ENCODE measurements around the gene MRPL46. TPM values are rescaled to one million over a fixed set of nuclear protein-coding genes. Genes with fewer than 3 reads are reported as not detected.
A peak's percentile ranks its signal among the peaks of the same experiment; 100 is the strongest.

MRPL46 gene
- 10 to 100 TPM; 31.4 to 32.3 (median 31.8) TPM for polyA plus RNA-seq (ENCODE audit: insufficient read length in 3 of 3)

GRCh38 chr15:88467073-88467934 is at the start of gene MRPL46, which contains the start of gene MRPS11:
Gene MRPL46 (minus strand): TSS chr15:88467388. CDS start chr15:88467377, 11 bp downstream.
Gene MRPS11 (plus strand): TSS chr15:88467708. CDS start chr15:88467718, 10 bp downstream.
- DNase-seq (ENCODE audit: low read depth in 3 of 3, low spot score in 2 of 3), result peak; percentile 87 to 94 (median 88)

GRCh38 chr15:88513195-88513594 is 46.0 kb upstream of the MRPL46 start:
- DNase-seq (ENCODE audit: low read depth in 3 of 3, low spot score in 2 of 3), result no peak

- no peak for DNase-seq (ENCODE audit: low read depth in 3 of 3, low spot score in 2 of 3)
These were observed 45.4 kb upstream of the MRPL46 start for GRCh38 chr15:88512601-88513000.

- DNase-seq (ENCODE audit: low read depth in 3 of 3, low spot score in 2 of 3), result no peak
These were observed 44.9 kb upstream of the MRPL46 start for GRCh38 chr15:88512078-88512477.

GRCh38 chr15:88511161-88511560 is 44.0 kb upstream of the MRPL46 start:
- no peak for DNase-seq (ENCODE audit: low read depth in 3 of 3, low spot score in 2 of 3)

- no peak for DNase-seq (ENCODE audit: low read depth in 3 of 3, low spot score in 2 of 3)
These were observed 42.8 kb upstream of the MRPL46 start for GRCh38 chr15:88509964-88510363.

GRCh38 chr15:88509321-88509720 is 42.1 kb upstream of the MRPL46 start:
- no peak for DNase-seq (ENCODE audit: low read depth in 3 of 3, low spot score in 2 of 3)

- DNase-seq (ENCODE audit: low read depth in 3 of 3, low spot score in 2 of 3), result no peak
These were observed 39.4 kb upstream of the MRPL46 start for GRCh38 chr15:88506628-88507027.

GRCh38 chr15:88505721-88506120 is 38.5 kb upstream of the MRPL46 start:
- DNase-seq (ENCODE audit: low read depth in 3 of 3, low spot score in 2 of 3), result no peak

- no peak for DNase-seq (ENCODE audit: low read depth in 3 of 3, low spot score in 2 of 3)
These were observed 37.3 kb upstream of the MRPL46 start for GRCh38 chr15:88504445-88504844.

GRCh38 chr15:88498996-88499395 is 31.8 kb upstream of the MRPL46 start:
- no peak for DNase-seq (ENCODE audit: low read depth in 3 of 3, low spot score in 2 of 3)

- DNase-seq (ENCODE audit: low read depth in 3 of 3, low spot score in 2 of 3), result no peak
These were observed 30.0 kb upstream of the MRPL46 start for GRCh38 chr15:88497109-88497765.

GRCh38 chr15:88493844-88494243 is 26.7 kb upstream of the MRPL46 start:
- no peak for DNase-seq (ENCODE audit: low read depth in 3 of 3, low spot score in 2 of 3)

GRCh38 chr15:88491158-88491557 is 24.0 kb upstream of the MRPL46 start:
- DNase-seq (ENCODE audit: low read depth in 3 of 3, low spot score in 2 of 3), result no peak

GRCh38 chr15:88490036-88490435 is 22.8 kb upstream of the MRPL46 start:
- DNase-seq (ENCODE audit: low read depth in 3 of 3, low spot score in 2 of 3), result no peak

GRCh38 chr15:88489321-88489720 is 22.1 kb upstream of the MRPL46 start:
- no peak for DNase-seq (ENCODE audit: low read depth in 3 of 3, low spot score in 2 of 3)

GRCh38 chr15:88487796-88488523 is 20.8 kb upstream of the MRPL46 start:
- DNase-seq (ENCODE audit: low read depth in 3 of 3, low spot score in 2 of 3), result no peak

- no peak for DNase-seq (ENCODE audit: low read depth in 3 of 3, low spot score in 2 of 3)
These were observed 20.1 kb upstream of the MRPL46 start for GRCh38 chr15:88487178-88487795.

- DNase-seq (ENCODE audit: low read depth in 3 of 3, low spot score in 2 of 3), result peak in 2 of 3 donors; percentile 39 to 52
These were observed 17.6 kb upstream of the MRPL46 start for GRCh38 chr15:88484682-88485331.

GRCh38 chr15:88482263-88482662 is 15.1 kb upstream of the MRPL46 start:
- no peak for DNase-seq (ENCODE audit: low read depth in 3 of 3, low spot score in 2 of 3)
